Esophagus mucosa (tissue), 1 donor: Measurements from ENCODE around the gene MRPL40. TPM values are rescaled to one million over a fixed set of nuclear protein-coding genes. Genes with fewer than 3 reads are reported as not detected.
"Not testable (repeated sequence)": the region's sequence is repeated elsewhere in the genome, so short reads cannot be mapped to it uniquely, and the experiment has no call there.

ENCODE experiments used
- ATAC-seq: fragments of 200-7000 bp; cut with Tn5 transposase; one replicate; pipeline ENCODE4 v1.9.1; 2020
- total RNA-seq: library from RNA; stranded (reverse); gene quantifications from one replicate; pipeline ENCODE4 v1.2.4, GENCODE V29; 2023
- donor health status: DM: yes; HTN: yes; CAD: no.

Gene MRPL40
- total RNA-seq, 1 donor from 2014 or later: 26.4 TPM

DNA sequence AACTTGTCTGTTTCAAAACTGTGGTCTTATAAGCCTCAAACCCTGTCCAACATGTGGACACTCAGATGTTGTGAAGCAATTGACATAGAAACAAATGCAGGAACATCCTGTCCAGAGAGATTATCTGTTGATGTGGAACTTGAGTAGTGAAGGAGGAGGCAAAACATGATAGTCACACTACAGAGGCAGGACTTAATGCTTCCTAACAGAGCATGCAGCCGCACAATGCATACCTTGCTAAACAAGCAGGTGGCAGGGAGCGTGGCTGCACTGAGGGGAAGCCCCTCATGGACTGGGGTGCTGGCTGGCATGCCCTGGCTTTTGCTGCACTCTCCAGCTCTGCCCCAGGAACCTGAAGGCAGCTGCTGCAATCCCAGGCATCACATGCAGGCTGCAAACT, 9.8 kb downstream of the MRPL40 start:
- ATAC-seq: no peak

- no peak for ATAC-seq
Measured at GRCh38 chr22:19443544-19444211, 11.3 kb downstream of the MRPL40 start.

GRCh38 chr22:19445279-19445982, 13.1 kb downstream of the MRPL40 start:
- not testable (repeated sequence) for ATAC-seq

DNA sequence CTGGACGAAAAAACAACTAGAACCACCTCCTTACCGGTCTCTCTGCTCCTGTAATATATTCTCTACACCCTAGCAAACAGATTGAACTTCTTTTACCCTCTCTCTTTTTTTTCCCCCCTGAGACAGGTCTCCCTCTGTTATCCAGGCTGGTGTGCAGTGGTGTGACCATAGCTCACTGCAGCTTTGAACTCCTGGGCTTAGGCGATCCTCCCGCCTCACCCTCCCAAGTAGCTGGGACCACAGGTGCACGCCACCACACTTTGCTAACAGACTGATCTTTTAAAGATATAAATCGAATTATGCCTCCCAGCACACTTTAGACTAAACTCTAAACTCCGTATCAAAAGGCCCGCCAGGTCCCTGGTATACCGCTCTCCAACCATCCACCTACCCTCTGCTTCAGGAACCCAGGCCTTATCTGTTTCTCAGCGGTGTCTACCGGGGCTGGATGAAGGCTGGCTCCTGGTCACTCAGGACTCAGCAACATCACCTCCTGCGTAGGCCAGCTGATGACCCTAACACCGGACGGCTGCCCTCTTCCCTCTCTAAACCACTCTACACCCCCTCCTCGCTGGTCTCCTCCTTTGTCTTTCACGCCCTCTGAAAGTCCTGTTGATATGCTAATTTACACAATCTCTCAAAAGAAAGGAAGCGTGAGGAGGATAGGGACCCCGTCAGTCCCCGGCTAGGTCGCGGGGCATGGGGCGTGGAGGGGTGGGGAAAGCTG, 14.4 kb downstream of the MRPL40 start:
- peak; percentile 2 for ATAC-seq

DNA sequence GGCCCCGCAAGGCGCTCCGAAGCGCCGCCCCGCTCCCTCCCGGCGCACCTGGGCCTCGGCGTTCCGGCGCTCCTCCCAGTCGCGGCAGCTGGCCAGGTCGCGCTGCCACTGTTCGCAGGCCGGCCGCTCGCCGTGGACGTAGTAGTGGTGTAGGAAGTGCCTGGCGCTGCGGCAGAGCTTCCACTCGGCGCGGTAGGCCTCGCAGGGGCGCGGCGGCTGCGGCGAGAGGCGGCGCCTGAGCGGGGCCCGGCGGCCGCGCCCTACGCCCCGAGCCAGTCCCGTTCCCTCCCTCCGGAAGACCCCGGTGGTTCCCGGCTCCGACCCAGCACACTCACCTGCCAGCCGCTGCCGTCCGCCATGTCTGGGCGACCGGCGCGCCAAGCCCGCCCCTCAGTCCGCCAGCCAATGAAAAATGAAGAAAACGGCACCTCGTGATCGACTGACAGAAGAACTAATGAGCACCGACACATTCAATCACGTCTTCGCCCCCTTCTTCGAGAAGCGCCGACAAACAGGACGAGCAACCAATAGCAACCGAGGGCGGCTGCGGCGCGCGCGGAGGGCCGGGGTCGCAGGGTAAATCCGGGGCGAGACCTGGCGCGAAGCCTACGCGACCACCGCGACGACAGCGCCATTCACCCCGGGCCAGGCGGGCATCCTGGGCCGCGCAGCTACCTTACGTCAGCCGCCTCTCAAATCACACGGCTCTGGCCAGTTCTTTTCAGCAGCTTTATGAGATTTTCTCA, 15.2 kb downstream of the MRPL40 start, which contains the start of gene C22orf39:
C22orf39 (minus strand) TSS at position 382 of the 746 bp plus-strand sequence; CDS start at position 359, 23 bp downstream.
- peak; percentile 92 for ATAC-seq

DNA sequence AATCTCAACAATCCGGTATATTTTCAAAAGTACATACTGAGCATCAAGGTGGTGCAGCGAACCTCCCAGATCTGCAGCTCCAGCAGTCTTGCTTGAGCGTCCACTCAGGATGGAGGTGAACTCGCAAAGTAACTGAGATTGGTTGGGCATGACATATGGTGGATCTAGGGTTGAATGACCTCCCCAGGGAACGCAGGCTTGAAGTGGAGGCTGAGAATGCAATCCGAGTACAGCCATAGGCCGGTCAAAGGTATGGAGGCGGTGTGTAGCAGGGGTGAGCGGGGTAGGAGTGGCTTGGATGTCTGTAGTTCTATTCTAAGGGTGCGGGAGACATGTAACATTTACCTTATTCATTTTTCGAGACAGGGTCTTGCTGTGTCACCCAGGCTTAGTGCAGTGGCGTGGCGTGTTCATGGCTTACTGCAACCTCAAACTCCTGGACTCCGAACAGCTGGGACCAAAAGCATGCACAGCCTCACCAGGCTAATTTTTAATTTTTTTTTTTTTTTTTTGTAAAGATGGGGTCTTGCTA, 15.8 kb downstream of the MRPL40 start:
- ATAC-seq: peak; percentile 58

- no peak for ATAC-seq
Measured at GRCh38 chr22:19448739-19449421, 16.5 kb downstream of the MRPL40 start.

DNA sequence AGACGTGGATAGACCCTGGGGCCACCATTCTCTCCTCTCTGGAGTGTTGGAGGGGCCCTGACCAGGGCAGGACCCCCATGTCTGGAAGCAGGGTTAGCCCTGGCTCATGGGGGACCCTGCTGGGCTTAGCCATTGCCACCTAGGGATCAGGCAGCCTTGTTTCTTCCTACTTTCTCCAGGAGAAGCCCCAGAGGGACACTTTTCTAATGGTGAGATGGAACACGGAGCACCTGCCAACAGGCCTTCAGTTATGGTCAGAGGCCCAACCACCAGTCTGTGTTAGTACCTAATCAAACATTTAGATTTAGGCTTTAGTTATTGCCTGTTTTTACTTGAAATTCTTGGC, 17.1 kb downstream of the MRPL40 start:
- ATAC-seq: no peak

DNA sequence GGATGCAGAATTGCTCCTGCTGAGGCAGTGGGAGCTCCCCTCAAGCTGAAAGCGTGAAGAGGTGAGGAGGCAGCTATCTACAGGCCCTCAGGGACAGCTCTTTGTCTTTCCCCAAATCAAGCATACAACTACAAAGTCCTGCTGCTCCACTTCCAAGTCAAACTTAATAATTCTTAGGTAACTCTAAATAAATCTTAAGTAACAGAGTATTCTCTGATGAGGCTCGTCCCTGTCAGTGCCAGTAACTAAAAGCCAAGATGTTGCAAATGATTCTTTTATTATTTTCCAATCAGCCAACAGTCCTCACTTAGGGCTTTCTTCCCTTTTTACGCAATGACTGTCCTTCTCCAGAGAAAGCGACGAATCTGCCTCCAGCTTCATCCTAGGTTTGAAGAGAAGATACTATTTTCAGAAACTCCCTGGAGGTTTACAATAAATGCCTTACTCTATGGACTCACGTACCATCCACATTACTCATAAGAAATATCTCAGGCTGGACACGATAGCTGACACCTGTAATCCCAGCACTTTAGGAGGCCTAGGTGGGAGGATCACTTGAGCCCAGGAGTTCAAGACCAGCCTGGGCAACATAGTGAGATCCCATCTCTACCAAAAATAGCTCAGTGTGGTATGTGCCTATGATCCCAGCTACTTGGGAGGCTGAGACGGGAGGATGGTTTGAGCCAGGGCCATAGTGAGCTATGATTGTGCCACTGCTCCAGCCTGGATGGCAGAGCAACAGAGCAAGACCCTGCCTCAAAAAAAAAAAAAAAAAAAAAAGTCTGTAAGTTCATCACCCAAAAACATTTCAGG, 18.2 kb downstream of the MRPL40 start:
- no peak for ATAC-seq

DNA sequence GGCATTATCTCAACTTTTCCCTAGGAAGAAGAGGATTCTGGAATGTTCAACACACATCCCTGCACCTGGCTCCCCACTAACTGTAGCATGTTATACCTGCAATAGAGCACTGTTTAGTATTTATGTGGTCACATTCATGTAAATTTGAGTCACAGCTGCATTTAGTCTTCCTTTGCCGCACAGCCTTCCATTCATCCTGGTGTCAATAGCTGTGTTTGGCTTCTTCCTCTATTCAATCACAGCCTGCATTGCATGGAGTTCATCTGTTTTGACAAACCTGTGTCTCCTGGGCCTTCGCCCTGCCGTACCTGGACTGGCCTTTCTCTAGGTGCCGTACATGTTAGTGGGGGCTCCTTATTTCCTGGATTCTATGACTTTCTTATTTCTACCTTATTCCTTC, 19.2 kb downstream of the MRPL40 start:
- no peak for ATAC-seq

DNA sequence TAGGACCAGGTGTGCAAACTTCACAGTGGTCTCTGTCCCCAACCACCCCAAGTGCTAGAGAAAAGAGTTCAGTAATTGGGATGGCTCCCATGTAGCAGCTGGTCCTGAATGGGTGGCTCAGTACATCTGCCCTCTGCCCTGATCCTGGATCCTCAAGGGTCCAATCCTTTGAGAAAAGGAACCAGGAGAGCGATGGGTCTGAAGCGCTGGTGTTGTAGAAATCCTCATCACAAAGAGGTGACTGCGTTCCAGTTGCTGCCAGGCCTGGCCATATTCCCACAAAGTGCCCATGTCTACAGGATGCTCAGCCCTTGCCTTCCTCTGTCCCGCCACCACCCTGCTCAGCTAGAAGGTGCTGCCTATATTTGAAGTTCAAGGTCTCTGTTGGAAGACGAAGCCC, 21.4 kb downstream of the MRPL40 start:
- ATAC-seq: no peak

- no peak for ATAC-seq
Measured at GRCh38 chr22:19454156-19454555, 21.8 kb downstream of the MRPL40 start.

GRCh38 chr22:19455033-19455432, 22.7 kb downstream of the MRPL40 start:
- no peak for ATAC-seq

DNA sequence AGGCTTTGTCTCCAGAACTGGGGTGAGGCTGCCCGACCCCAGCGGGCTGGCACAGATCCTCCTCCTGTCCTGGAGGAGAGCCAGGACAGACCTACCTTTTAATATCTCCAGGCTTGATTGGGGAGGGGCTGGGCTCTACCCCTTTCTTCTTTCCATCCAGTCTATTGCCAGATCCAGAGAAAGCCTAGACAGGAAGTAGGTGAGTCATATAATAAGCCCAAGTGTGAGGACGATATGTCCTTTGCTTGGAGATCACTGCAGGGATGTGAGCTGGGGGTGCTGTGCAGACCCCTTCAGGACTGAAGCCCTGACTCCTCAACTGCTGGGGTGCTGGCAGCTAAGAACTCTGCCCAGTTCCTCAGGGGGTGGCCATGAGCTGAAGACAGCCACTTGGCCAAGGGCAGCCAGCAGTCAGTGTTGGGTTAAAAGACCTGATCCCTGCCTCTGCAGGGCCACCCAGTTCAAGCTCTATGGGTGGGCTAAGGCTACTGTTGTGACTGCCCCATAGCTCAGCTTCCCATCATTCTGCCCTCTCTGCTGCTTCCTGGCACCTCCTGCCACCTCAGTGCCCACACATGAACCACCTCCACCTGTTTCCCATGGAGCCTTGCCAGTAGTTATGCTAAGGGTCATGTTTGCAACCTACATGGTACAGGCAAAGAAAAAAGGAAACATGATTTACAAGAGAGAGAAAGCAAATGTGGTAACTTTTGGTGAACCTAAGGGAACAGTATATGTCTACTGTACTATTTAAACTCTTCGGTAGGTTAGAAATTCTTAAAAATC, 23.4 kb downstream of the MRPL40 start:
- ATAC-seq: no peak

- no peak for ATAC-seq
Measured at GRCh38 chr22:19456541-19456940, 24.2 kb downstream of the MRPL40 start.

- no peak for ATAC-seq
Measured at GRCh38 chr22:19457828-19458428, 25.6 kb downstream of the MRPL40 start.

DNA sequence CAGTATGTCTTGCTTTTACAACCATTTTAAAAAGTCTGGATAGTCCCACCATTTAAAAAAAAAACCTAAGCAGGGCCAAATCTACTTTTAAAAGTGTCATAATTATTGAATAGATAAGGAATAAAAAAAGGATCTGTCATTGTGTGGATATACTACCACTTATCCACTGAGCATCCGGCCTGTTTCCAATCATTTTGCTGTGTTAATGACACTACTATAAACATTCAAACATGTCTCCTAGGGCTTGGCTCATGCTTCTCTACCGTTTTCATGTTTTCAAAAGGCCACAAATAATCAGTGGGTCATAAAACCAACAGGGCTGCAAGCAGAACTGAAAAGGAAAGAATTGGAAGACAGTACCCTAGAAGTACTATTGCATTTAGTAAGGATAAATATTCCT, 27.7 kb downstream of the MRPL40 start:
- ATAC-seq: no peak

- ATAC-seq: no peak
Measured at GRCh38 chr22:19461506-19461905, 29.2 kb downstream of the MRPL40 start.

GRCh38 chr22:19463008-19463407, 30.7 kb downstream of the MRPL40 start:
- ATAC-seq: no peak
